Ectodermal cell (in vitro differentiated cells): ENCODE data around the gene MOSPD3.

Source experiments
- H3K27ac ChIP-seq: 2 replicates; pipeline ENCODE4 v1.7.0; 2013; ENCODE audit warnings: mild to moderate bottlenecking, low read depth, low read length; ENCODE audit not compliant: insufficient read depth, poor library complexity, severe bottlenecking
- H3K27me3 ChIP-seq: 2 replicates; pipeline ENCODE4 v1.7.0; 2013; ENCODE audit warnings: mild to moderate bottlenecking, low read length; ENCODE audit not compliant: insufficient read depth, control insufficient read depth, poor library complexity, severe bottlenecking
- H3K36me3 ChIP-seq: one replicate; pipeline ENCODE4 v1.7.0; 2013; ENCODE audit warnings: low read length; ENCODE audit not compliant: control insufficient read depth, insufficient read depth
- H3K4me1 ChIP-seq: one replicate; pipeline ENCODE4 v1.7.0; 2013; ENCODE audit warnings: low read length; ENCODE audit not compliant: control insufficient read depth, insufficient read depth
- H3K4me3 ChIP-seq: 2 replicates; pipeline ENCODE4 v1.7.0; 2013; ENCODE audit warnings: low read depth, low read length, control low read depth; ENCODE audit not compliant: insufficient read depth
- H3K9me3 ChIP-seq: 2 replicates; pipeline ENCODE4 v1.7.0; 2013; ENCODE audit warnings: mild to moderate bottlenecking, low read length, moderate library complexity; ENCODE audit not compliant: control insufficient read depth
- WGBS, 2 experiments: methylation state at CpG; one replicate each; pipeline ENCODE4 v1.1.7; 2013; ENCODE audit warnings: missing lambda C conversion rate in 2 of 2; 5-methylcytosine and 5-hydroxymethylcytosine counted together

Gene MOSPD3

GRCh38 chr7:100626530-100627237 lies 14.3 kb downstream of the MOSPD3 start:
- Histone ChIP-seq H3K36me3 (no peaks in the 10 kb centered on the region), H3K4me3 (peak overlapping the region; percentile 36), H3K9me3 (no peaks in the 10 kb centered on the region), H3K27me3 (peaks cover 17% of the 10 kb centered on the region), H3K27ac (no peak overlapping the region), H3K4me1 (peaks cover 5% of the 10 kb centered on the region)
- 6 to 7% methylated on average over 37 of the region's 37 CpGs for WGBS, 2 experiments

DNA sequence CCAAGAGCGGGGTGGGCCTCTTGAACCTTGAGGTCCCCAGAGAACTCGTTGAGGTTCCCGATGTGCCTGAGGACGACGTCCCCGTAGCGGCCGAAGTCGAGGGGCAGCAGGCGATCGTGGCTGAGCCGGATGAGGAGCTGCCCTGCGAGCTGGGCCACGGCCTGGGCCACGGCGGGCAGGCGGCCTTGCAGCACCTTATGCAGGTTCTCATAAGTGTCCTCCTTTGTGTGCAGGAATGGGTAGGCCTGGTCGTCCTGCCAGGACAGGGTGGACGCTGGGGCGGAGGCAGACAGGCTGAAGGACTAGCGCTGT lies 14.9 kb downstream of the MOSPD3 start:
- WGBS, 2 experiments: 91 to 92% methylated on average over 21 of the region's 21 CpGs
- H3K4me3 ChIP-seq: no peak overlapping the region

DNA sequence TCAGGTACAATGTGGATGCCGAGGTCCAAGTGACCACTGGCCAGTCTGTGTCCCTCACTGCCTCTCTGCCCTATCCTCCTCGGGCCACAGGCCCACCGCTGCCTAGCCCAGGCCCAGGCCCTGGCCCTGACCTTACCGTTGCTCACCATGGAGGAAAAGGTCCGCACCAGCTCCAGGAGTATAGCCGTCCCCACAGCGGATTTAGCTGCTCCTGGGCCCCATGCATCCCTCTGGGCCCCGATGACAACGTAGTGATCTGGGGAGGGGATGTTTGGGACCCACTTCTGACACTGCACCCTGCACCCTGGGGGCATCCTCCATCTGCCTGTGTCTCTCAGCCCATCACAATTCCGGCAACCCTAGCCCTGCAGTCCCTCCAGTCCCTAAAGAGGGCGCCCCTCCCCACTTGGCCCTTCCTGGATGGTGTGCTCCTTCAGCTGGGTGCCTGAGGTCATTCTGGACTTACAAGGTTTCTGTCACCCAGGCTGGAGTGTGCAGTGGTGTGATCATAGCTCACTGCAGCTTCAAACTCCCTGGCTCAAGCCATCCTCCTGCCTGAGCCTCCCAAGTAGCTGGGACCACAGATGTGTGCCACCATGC lies 16.9 kb downstream of the MOSPD3 start:
- Histone ChIP-seq H3K4me1 (peaks cover 5% of the 10 kb centered on the region), H3K27ac (no peak overlapping the region), H3K4me3 (no peak overlapping the region), H3K36me3 (no peaks in the 10 kb centered on the region), H3K9me3 (no peaks in the 10 kb centered on the region), H3K27me3 (peaks cover 42% of the 10 kb centered on the region)
- WGBS, 2 experiments: 63 to 65% methylated on average over 11 of the region's 11 CpGs

More for the DNA sequence above, 14.9 kb downstream of the MOSPD3 start:
- Histone ChIP-seq H3K27me3 (peaks cover 22% of the 10 kb centered on the region), H3K9me3 (no peaks in the 10 kb centered on the region), H3K4me1 (peaks cover 5% of the 10 kb centered on the region), H3K27ac (no peak overlapping the region), H3K36me3 (no peaks in the 10 kb centered on the region)

DNA sequence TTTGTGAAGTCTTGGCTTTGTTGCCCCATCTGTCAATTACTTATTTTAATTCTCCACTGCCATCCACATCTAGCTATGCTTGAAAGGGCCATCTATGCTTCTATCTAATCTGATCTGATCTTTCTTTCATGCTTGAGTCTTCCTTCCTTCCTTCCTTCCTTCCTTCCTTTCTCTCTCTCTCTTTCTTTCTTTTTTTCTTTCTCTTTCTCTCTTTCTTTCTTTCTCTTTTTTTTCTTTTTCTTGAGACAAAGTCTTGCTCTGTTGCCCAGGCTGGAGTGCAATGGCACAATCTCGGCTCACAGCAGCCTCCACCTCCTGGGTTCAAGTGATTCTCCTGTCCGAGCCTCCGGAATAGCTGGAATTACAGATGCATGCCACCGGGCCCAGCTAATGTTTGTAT lies 17.7 kb downstream of the MOSPD3 start:
- Histone ChIP-seq H3K4me1 (peaks cover 5% of the 10 kb centered on the region), H3K9me3 (no peaks in the 10 kb centered on the region), H3K4me3 (no peak overlapping the region), H3K36me3 (no peaks in the 10 kb centered on the region), H3K27ac (no peak overlapping the region), H3K27me3 (peaks cover 44% of the 10 kb centered on the region)
- 81 to 82% methylated on average over 4 of the region's 4 CpGs for WGBS, 2 experiments

DNA sequence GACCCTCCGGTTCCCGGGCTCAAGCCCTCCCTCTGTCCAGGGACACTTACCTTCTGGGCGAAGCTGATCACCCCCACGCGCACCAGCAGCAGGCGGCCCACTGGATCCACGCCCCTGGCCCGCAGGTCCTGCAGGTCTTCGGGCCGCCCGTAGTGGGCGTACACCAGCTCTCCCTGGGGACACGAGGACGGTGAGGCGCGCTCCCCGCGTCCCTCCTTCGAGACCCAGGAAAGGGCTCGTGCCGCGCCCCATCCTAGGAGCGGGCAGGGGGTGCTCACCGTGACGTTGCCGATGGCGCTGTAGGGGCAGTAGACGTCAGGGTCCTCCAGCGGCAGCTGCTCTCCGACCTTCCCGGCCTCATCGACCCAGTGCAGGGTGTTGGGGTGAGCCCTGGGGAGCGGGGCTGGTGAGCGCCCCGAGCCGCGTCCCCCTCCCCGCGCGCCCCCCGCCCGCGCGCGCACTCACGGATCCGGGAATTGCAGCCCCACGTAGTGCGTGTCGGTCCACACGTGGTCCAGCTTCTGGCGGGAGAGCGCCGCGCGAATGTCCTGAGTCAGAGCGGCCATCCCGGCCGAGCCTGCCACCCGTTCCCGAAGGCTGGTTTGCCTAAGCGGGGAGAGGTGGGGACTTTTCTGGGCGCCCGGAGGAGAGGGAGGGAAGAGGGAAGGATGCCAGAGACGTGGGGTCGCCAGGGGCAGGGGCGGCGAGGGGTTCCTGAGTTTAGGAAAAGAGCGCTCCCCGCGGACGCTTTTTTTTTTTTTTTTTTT lies 20.8 kb downstream of the MOSPD3 start:
- 2 to 3% methylated on average over 72 of the region's 72 CpGs for WGBS, 2 experiments
- H3K27me3 ChIP-seq: peaks cover 29% of the 10 kb centered on the region
- H3K4me1 ChIP-seq: no peaks in the 10 kb centered on the region
- H3K9me3 ChIP-seq: no peaks in the 10 kb centered on the region
- no peak overlapping the region for H3K27ac ChIP-seq
- peak overlapping the region; percentile 49 for H3K4me3 ChIP-seq
- H3K36me3 ChIP-seq: no peaks in the 10 kb centered on the region

DNA sequence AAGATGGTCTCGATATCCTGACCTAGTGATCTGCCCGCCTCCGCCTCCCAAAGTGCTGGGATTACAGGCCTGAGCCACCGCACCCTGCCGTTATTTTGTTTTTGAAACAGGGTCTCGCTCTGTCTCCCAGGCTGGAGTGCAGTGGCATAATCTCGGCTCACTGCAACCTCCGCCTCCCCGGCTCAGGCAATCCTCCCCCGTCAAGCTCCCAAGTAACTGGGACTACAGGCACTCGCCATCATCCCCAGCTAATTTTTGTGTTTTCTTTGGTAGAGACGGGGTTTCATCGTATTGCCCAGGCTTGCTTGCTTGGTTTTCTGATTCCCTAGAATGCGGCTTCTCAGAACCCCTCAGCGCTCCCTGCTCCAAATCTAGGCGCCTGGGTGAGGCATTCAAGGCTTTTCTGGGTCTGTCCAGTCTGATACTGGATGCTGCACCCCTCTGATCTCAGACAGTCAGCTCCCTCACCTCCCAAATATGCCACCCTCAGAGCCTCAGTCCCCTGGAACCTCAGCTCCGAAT lies 27.7 kb downstream of the MOSPD3 start:
- WGBS, 2 experiments: 65 to 71% methylated on average over 17 of the region's 17 CpGs
- Histone ChIP-seq H3K27ac (no peak overlapping the region), H3K27me3 (no peaks in the 10 kb centered on the region), H3K9me3 (no peaks in the 10 kb centered on the region), H3K4me3 (no peak overlapping the region), H3K36me3 (no peaks in the 10 kb centered on the region), H3K4me1 (no peaks in the 10 kb centered on the region)

- H3K4me1 ChIP-seq: no peaks in the 10 kb centered on the region
- no peak overlapping the region for H3K4me3 ChIP-seq
- H3K27me3 ChIP-seq: no peaks in the 10 kb centered on the region
- no peaks in the 10 kb centered on the region for H3K36me3 ChIP-seq
- no peaks in the 10 kb centered on the region for H3K9me3 ChIP-seq
- H3K27ac ChIP-seq: no peak overlapping the region
- 87 to 88% methylated on average over 21 to 24 of the region's 24 CpGs for WGBS, 2 experiments
Measured at GRCh38 chr7:100640517-100641440, 28.4 kb downstream of the MOSPD3 start.

GRCh38 chr7:100641463-100641859 lies 29.1 kb downstream of the MOSPD3 start, which contains the start of gene TFR2:
Gene TFR2 (minus strand): TSS chr7:100641552. CDS start chr7:100641509, 43 bp downstream.
- 92 to 93% methylated on average over 10 of the region's 10 CpGs for WGBS, 2 experiments
- H3K4me3 ChIP-seq: no peak within 1 kb of the TSS

GRCh38 chr7:100641860-100642533 lies 29.7 kb downstream of the MOSPD3 start:
- Histone ChIP-seq H3K4me1 (no peaks in the 10 kb centered on the region), H3K9me3 (no peaks in the 10 kb centered on the region), H3K4me3 (no peak overlapping the region), H3K36me3 (no peaks in the 10 kb centered on the region), H3K27ac (no peak overlapping the region), H3K27me3 (no peaks in the 10 kb centered on the region)
- 92% methylated on average over 10 of the region's 10 CpGs for WGBS, 2 experiments

More at GRCh38 chr7:100641463-100641859, 29.1 kb downstream of the MOSPD3 start, which contains the start of gene TFR2:
- H3K27me3 ChIP-seq: no peaks in the 10 kb centered on the region
- no peaks in the 10 kb centered on the region for H3K9me3 ChIP-seq
- no peaks in the 10 kb centered on the region for H3K4me1 ChIP-seq
- H3K36me3 ChIP-seq: no peaks in the 10 kb centered on the region
- no peak within 1 kb of the TSS for H3K27ac ChIP-seq
